ENCODE data around the gene NOTUM.

Gene NOTUM

DNA sequence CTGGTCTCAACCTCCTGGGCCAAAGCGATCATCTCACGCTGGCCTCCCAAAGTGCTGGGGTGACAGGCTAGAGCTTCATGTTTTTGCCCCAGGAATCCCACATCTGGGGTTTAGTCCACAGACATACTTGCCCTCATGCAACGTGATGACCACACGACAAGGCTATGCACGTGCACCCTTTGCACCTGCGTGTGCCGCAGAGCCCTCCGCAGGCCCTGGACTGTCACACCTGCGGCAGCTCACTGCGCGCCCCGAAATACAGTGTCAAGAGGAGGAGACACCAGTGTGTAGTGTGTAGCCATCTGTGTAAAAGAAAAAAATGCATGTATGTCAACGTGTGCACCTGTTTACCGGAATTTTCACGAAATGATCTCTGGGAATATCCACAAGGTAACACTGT, 10.5 kb downstream of the NOTUM start:
- CTCF ChIA-PET, result interaction anchor here (1.6 kb wide), 1 partner anchor 9 kb away, joined by 8 read pairs; no protein-coding TSS in a partner anchor
- no peak for DNase-seq (ENCODE audit: extremely low spot score)
- POLR2A ChIA-PET, result no interaction called here

DNA sequence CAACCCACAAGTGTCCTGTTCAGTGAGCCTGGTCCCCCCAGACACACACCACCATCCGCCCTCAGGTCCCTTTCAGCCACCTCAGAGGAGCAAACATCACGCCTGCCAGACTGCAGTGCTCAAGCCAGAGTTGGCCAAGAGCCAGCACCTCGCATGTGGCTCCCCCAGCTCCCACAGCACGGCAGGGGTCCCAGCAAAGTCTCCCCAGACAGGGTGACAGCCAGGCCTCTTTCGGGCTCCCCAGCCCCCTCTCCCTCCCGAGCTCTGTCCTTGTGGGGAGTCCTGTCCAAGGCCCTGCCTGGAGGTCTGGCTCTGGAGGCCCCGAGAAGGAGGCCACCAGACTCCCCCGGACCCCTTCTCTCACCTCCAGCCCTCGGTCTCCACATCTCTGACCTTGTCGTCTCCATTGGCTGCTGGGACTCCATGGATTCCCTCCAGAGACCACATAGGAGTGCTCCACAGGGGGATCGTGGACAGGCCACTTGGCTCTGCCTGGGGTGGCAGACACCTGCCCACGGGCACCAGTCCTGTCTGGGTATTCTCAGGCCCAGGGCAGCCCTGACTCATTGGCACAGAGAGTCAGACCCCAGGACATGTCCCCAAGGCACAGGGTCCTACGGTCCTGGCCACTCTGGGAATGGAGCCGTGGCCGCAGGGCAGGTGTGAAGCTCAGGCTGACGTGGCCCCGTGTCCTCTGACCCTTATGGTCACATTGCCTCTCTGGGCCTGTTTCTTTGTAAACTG, 12.2 kb downstream of the NOTUM start:
- no peak for TF ChIP-seq ELF4 (IDR thresholded peaks at IDR 0.05)
- TF ChIP-seq FOXK2 (IDR thresholded peaks at IDR 0.05), result no peak
- no peak for TF ChIP-seq SP1 (IDR thresholded peaks at IDR 0.05)
- TF ChIP-seq FOXA1 (IDR thresholded peaks at IDR 0.05), result no peak
- no peak for TF ChIP-seq TARDBP (IDR thresholded peaks at IDR 0.05)
- no peak for TF ChIP-seq LEF1 (IDR thresholded peaks at IDR 0.05; ENCODE audit: borderline replicate concordance)
- TF ChIP-seq HDGF (IDR thresholded peaks at IDR 0.05; ENCODE audit: borderline replicate concordance), result no peak
- no peak for TF ChIP-seq ZNF384 (IDR thresholded peaks at IDR 0.05)
- TF ChIP-seq SUZ12 (IDR thresholded peaks at IDR 0.05), result no peak
- TF ChIP-seq FOXM1 (IDR thresholded peaks at IDR 0.05; ENCODE audit: borderline replicate concordance), result no peak
- TF ChIP-seq BHLHE40 (IDR thresholded peaks at IDR 0.05; ENCODE audit: borderline replicate concordance), result no peak
- TF ChIP-seq L3MBTL2 (conservative IDR thresholded peaks at IDR 0.05), result no peak
- TF ChIP-seq ARNT (IDR thresholded peaks at IDR 0.05), result no peak
- TF ChIP-seq CTBP1 (IDR thresholded peaks at IDR 0.05; ENCODE audit: borderline replicate concordance), result no peak
- TF ChIP-seq, protein P1, sequence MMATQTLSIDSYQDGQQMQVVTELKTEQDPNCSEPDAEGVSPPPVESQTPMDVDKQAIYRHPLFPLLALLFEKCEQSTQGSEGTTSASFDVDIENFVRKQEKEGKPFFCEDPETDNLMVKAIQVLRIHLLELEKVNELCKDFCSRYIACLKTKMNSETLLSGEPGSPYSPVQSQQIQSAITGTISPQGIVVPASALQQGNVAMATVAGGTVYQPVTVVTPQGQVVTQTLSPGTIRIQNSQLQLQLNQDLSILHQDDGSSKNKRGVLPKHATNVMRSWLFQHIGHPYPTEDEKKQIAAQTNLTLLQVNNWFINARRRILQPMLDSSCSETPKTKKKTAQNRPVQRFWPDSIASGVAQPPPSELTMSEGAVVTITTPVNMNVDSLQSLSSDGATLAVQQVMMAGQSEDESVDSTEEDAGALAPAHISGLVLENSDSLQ (IDR thresholded peaks at IDR 0.05), result no peak
- no peak for TF ChIP-seq NFRKB (IDR thresholded peaks at IDR 0.05)
- POLR2A ChIA-PET, result interaction anchor here (1.1 kb wide), 1 partner anchor 12 kb away, joined by 4 read pairs; the partner anchor contains the start of gene PYCR1
- no peak for DNase-seq (ENCODE audit: extremely low spot score)
- CTCF ChIA-PET, result interaction anchor here (0.7 kb wide), 1 partner anchor 11 kb away, joined by 4 read pairs; no protein-coding TSS in a partner anchor

More for the DNA sequence above, 10.5 kb downstream of the NOTUM start:
- TF ChIP-seq FOXM1 (IDR thresholded peaks at IDR 0.05; ENCODE audit: borderline replicate concordance) (no peak), NFRKB (IDR thresholded peaks at IDR 0.05) (no peak), ELF4 (IDR thresholded peaks at IDR 0.05) (no peak), ZNF384 (IDR thresholded peaks at IDR 0.05) (no peak), BHLHE40 (IDR thresholded peaks at IDR 0.05; ENCODE audit: borderline replicate concordance) (no peak), FOXA1 (IDR thresholded peaks at IDR 0.05) (no peak), L3MBTL2 (conservative IDR thresholded peaks at IDR 0.05) (no peak), CTBP1 (IDR thresholded peaks at IDR 0.05; ENCODE audit: borderline replicate concordance) (no peak), FOXK2 (IDR thresholded peaks at IDR 0.05) (no peak), HDGF (IDR thresholded peaks at IDR 0.05; ENCODE audit: borderline replicate concordance) (no peak), ARNT (IDR thresholded peaks at IDR 0.05) (no peak), TARDBP (IDR thresholded peaks at IDR 0.05) (no peak)
- TF ChIP-seq, protein P1 (IDR thresholded peaks at IDR 0.05), result no peak

DNA sequence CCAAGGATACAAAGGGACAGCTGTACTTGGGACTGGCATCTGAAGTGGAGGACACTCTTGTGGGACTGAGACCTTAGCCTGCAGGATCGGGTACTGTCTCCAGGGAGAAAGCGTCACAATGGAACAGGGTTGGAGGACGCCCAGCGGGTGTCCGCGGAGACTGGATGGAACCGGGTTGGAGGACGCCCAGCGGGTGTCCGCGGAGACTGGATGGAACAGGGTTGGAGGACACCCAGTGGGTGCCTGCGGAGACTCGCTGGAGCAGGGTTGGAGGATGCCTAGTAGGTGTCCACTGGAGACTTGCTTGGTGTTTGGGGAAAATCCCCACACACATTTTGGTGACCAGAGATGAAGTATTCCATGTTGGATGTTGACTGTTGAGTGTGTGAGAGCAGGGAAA, 13.8 kb downstream of the NOTUM start, which contains the start of gene MYADML2:
TSS of gene MYADML2 (minus strand) at position 45 of the 400 bp plus-strand sequence. CDS start 5,492 bp downstream, outside the sequence.
- no peak for TF ChIP-seq L3MBTL2 (conservative IDR thresholded peaks at IDR 0.05)
- TF ChIP-seq FOXK2 (IDR thresholded peaks at IDR 0.05), result no peak
- no peak for TF ChIP-seq SUZ12 (IDR thresholded peaks at IDR 0.05)
- no peak for DNase-seq (ENCODE audit: extremely low spot score)
- ChIA-PET POLR2A (interaction anchor here (1.7 kb wide), 1 partner anchor 10 kb away, joined by 4 read pairs; the partner anchor contains the start of gene PYCR1), CTCF (no interaction called here)

DNA sequence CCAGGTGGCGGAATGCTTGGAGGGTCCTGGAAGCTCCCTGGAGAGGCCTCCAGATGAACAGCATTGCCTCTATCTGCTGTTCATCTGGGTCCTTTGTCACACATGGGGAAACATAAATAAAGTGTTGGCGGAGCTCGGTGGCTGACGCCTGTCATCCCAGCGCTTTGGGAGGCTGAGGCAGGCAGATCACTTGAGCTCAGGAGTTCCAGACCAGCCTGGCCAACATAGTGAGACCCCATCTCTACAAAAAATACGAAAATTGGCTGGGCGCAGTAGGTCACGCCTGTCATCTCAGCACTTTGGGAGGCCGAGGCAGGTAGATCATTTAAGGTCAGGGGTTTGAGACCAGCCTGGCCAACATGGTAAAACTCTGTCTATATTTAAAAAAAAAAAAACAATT, 16.1 kb downstream of the NOTUM start:
- ChIA-PET POLR2A (interaction anchor here (1.0 to 3.3 kb wide), 4 partner anchors 11 to 78 kb away, joined by 3 to 13 read pairs (median 4); partner anchors contain the start of genes CENPX and LRRC45), CTCF (interaction anchor here (0.6 to 0.7 kb wide), 2 partner anchors 857 to 1396 kb away, joined by 3 read pairs; no protein-coding TSS in a partner anchor)

DNA sequence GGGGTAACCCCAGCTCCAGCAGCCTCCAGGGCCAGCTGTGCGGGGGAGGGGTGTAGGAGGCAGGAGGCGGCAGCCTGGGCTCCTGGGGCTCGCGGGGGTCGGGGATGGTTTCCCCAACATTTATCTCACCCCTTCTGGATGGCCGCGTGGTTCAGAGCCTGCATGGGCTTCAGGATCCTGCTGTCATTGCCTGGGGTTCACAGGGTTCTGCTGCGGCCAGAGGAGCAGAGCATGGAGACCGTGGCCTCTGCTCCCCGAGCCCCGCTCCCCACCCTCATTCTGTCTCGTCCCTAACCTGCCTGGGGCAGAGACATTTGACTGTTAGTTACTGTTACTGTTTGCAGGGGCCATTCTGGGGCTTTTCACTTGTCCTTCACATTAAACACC, 18.8 kb downstream of the NOTUM start:
- CTCF ChIA-PET, result no interaction called here
- TF ChIP-seq HDGF (IDR thresholded peaks at IDR 0.05; ENCODE audit: borderline replicate concordance) (no peak), FOXK2 (IDR thresholded peaks at IDR 0.05) (no peak), SP1 (IDR thresholded peaks at IDR 0.05) (no peak), ZNF384 (IDR thresholded peaks at IDR 0.05) (no peak), LEF1 (IDR thresholded peaks at IDR 0.05; ENCODE audit: borderline replicate concordance) (no peak)
- DNase-seq (ENCODE audit: extremely low spot score), result no peak
- POLR2A ChIA-PET, result interaction anchor here (0.6 to 3.3 kb wide), 3 partner anchors 10 to 81 kb away, joined by 3 to 13 read pairs (median 3); partner anchors contain the start of gene CENPX

More for the DNA sequence above, 16.1 kb downstream of the NOTUM start:
- DNase-seq (ENCODE audit: extremely low spot score), result no peak
- TF ChIP-seq LEF1 (IDR thresholded peaks at IDR 0.05; ENCODE audit: borderline replicate concordance), result no peak
- TF ChIP-seq CTBP1 (IDR thresholded peaks at IDR 0.05; ENCODE audit: borderline replicate concordance), result no peak
- no peak for TF ChIP-seq ELF4 (IDR thresholded peaks at IDR 0.05)
- no peak for TF ChIP-seq TARDBP (IDR thresholded peaks at IDR 0.05)
- no peak for TF ChIP-seq FOXA1 (IDR thresholded peaks at IDR 0.05)
- TF ChIP-seq ARNT (IDR thresholded peaks at IDR 0.05), result no peak
- TF ChIP-seq BHLHE40 (IDR thresholded peaks at IDR 0.05; ENCODE audit: borderline replicate concordance), result no peak
- TF ChIP-seq L3MBTL2 (conservative IDR thresholded peaks at IDR 0.05), result no peak
- TF ChIP-seq HDGF (IDR thresholded peaks at IDR 0.05; ENCODE audit: borderline replicate concordance), result no peak
- TF ChIP-seq SP1 (IDR thresholded peaks at IDR 0.05), result no peak
- no peak for TF ChIP-seq ZNF384 (IDR thresholded peaks at IDR 0.05)
- TF ChIP-seq NFRKB (IDR thresholded peaks at IDR 0.05), result no peak
- no peak for TF ChIP-seq SUZ12 (IDR thresholded peaks at IDR 0.05)
- no peak for TF ChIP-seq FOXK2 (IDR thresholded peaks at IDR 0.05)
- TF ChIP-seq, protein P1 (IDR thresholded peaks at IDR 0.05), result no peak
- no peak for TF ChIP-seq FOXM1 (IDR thresholded peaks at IDR 0.05; ENCODE audit: borderline replicate concordance)
